HG02938 (cell line): Measurements from ENCODE around the gene ZNFX1.

Source experiments
- ATAC-seq: cut with Tn5 transposase; IDR thresholded peaks from one replicate; pipeline ENCODE4 v1.9.1; 2021; ENCODE audit warnings: mild to moderate bottlenecking, moderate library complexity; ENCODE audit not compliant: unreplicated experiment

Gene ZNFX1

DNA sequence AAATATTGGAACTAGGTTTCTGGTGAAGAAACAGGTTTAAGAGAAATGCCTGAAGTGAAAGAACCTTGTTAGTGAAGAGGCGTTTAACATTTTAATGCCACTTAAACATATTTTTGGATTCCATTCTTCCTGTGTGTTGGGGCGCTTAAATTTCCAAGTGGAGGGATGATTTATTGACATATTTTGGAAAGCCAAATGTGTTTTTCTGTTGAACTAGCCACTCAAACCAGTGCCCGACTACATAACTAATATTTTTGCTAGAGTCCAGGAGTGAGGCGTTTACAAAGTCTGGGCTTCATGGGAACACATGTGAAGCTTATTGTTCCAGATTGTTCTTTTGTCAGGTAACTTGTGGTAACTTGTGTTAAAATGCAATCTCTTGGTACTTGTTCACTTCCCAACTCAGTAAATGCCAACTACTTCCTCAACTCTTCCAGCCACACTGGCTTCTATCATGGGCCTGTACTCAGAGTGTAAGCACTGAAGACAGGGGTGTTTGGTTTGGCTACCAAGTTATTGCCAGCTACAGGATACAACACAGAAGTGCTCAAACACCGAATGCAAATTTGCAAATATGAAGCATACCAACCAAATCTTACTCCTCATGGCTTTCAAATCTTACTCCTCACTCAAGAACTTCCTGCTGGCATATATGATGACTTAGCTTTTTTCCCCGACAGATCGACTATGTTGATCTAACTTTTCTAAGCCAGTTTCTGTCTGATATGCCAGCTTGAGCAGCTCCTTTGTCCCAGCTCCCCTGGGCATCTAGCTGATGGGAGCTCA is 2.0 kb upstream of the ZNFX1 start:
- no peak for ATAC-seq

GRCh38 chr20:49278818-49279676 is 1.2 kb upstream of the ZNFX1 start:
- no peak for ATAC-seq

GRCh38 chr20:49277786-49278035 is 146 bp downstream of the ZNFX1 start:
- ATAC-seq, result no peak

DNA sequence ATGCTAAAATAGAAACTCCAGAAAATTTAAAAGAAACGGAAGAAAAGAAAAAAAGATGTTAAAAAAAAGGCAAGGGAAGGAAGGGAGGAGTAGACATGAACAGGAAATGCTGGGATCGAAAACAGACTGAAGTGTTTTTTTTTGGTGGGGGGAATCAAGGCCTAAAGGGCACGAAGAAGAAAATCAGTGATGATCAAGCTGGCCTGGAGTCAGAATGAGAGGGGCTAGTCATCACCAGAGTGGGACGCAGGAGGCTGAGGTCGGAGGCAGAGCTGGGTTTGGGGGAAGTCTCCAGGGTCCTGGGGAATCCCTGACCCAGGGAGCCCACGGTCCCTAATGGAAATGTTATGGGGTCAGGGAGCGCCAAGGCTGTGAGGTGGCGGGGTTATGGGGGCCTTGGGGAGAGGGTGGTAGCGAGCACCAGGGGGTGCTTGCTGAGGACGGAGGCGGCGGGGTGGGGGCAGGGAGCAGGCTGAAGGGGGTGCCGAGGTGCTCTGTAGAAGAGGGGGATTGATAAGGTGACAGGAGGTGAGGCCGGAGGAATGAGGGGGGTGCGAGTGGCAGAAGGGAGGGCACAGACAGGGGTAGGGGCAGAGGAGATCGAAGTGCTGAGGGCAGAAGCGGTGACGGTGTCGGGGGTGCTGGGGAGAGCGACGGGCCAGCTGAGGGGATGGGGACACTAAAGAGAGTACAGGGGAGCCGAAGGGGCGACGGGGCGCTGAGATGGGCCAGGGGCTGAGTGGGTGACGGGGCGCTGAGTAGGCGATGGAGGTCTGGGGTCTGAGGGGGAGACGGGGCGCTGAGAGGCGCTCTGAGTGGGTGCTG is 684 bp downstream of the ZNFX1 start:
- no peak for ATAC-seq

- ATAC-seq, result no peak
Observed at GRCh38 chr20:49276161-49276960, 1.5 kb downstream of the ZNFX1 start.

DNA sequence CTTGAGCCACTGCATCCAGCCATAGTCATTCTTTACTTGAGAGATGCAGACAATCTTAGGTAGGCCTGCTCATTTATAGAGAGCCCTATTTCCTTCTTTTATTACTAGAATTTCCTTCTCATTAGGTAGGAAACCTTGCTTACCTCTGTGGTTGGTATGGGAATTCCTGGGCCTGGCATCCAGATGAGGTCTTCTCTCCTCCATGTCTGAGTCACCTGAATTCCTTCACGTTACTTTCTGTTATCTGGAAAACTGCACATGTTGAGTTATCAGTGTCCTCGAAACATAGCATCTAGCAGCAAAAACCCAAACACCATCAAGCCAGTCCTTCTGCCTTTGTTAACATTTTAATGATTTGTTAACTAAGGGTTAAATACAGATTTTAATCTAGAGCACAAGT is 2.2 kb downstream of the ZNFX1 start:
- no peak for ATAC-seq

DNA sequence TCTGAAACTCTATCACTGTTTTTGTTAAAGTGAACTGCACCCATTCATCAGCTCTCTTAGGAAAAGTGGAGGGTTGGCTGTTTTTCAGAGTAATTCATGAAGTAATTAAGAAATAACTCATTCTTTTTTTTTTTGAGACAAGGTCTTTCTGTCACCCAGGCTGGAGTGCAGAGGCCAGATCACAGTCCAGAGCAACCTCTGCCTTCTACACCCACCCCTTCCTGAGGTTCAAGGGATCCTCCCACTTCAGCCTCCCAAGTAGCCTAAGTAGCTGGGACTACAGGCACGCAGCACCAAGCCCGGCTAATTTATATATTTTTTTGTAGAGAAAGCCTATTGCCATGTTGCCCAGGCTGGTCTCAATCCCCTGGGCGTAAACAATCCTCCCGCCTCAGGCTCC is 2.6 kb downstream of the ZNFX1 start:
- ATAC-seq, result no peak

DNA sequence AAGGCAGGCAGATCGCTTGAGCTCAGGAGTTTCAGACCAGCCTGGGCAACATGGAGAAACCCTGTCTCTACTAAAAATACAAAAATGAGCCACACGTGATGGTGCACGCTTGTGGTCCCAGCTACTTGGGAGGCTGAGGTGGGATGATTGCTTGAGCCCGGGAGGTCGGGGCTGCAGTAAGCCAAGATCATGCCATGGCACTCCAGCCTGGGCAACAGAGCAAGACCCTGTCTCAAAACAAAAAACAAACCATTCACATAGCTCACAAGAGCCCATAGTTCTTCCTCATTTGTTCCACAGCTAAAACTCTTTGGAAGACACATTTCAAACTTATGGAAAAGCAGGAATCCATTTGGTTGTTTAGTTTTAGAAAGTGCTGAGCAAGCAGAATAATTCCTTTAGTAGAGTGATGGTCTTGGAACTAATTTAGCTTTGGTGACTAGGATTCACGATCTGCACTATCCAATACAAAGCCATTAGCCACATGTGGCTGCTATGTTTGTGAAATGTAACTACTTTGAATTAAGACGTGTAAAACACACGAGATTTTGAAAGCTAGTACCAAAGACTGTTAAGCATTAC is 4.1 kb downstream of the ZNFX1 start:
- ATAC-seq, result no peak

DNA sequence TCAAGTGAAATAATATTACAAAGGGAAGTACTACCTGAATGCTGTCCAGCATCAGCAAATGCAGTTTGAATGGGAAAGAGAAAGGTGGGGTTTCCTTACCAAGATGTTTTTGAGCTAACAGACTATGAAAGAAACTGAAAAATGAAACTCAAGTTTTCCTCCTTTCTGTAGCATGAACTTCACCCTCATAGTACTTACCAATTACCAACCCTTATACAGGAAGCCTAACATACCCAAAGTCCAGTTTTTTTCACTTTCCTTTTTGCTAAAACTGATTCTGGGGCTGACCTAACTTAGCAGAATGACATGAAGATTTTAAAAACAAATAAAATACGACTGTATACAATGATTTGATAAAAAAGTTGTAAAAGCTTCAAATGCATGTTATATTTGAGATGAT is 5.2 kb downstream of the ZNFX1 start:
- no peak for ATAC-seq

DNA sequence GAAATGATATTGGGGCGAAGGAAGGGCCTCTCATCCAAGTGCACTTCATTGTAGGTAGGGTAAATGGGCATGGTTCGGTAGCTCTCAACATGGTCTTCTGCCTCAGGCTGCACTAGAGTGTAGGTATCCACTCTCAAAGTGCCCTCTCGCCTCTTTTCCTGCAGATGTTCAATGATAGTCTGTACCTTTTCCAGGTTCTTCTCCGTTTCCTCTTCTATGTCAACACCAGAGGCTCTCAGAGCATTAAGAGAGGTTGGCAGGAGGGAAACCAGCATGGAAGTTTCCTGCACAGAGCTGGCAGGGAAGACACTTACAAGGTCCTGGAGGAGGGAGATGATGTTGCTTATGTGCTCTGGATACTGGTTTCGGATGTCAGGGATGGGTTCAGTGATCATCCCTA is 7.1 kb downstream of the ZNFX1 start:
- ATAC-seq, result no peak

DNA sequence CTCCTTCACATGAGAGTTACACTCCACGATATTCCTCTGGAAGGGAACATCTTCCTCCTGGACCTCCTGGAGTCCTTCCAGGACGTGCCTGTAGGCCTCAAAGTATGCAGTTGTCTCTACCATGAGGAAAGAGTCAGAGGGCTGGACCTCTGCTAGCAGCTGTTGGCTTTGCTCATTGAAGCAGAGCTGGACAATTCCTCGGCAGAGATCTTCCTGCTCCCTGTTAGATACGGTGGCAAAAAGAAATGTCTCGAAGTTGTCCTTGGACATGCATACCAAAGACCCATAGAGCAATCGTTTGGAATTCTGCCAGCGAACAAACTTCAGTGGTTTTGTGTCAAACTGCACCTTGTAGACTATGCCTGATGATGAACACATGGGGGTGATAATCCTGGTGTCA is 7.7 kb downstream of the ZNFX1 start:
- ATAC-seq, result no peak

- ATAC-seq, result no peak
Observed at GRCh38 chr20:49268600-49269365, 9.1 kb downstream of the ZNFX1 start.

- ATAC-seq, result peak; percentile 46
Observed at GRCh38 chr20:49267327-49267726, 10.5 kb downstream of the ZNFX1 start.

GRCh38 chr20:49262444-49262843 is 15.4 kb downstream of the ZNFX1 start:
- no peak for ATAC-seq

DNA sequence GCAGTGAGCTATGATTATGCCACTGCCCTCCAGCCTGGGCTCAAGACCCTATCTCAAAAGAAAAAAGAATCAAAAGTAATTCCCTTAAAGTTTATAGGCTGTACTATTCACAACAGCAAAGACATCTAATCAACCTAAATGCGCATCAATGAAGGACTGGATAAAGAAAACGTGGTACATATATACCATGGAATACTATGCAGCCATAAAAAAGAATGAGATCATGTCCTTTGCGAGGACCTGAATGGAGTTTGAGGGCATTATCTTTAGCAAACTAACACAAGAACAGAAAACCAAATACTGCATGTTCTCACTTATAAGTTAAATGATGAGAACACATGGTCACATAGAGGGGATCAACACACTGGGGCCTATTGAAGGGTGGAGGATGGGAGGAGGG is 16.7 kb downstream of the ZNFX1 start:
- no peak for ATAC-seq

DNA sequence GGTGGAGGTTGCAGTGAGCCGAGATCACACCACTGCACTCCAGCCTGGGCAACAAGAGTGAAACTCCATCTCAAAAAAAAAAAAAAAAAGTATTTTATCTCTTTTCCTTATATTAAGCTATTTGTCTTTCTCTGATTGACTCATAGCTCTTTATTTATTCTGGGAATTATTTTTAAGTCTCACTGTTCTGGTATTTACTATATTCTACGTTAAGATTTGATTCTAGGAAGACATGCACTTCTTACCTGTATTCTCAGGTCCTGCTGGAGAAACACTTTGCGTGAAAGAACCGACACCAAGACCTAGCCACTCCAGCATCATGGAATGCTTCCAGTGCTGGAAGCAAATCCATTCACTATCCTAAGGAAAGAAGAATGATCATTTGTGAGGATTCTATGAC is 17.6 kb downstream of the ZNFX1 start:
- ATAC-seq, result no peak

DNA sequence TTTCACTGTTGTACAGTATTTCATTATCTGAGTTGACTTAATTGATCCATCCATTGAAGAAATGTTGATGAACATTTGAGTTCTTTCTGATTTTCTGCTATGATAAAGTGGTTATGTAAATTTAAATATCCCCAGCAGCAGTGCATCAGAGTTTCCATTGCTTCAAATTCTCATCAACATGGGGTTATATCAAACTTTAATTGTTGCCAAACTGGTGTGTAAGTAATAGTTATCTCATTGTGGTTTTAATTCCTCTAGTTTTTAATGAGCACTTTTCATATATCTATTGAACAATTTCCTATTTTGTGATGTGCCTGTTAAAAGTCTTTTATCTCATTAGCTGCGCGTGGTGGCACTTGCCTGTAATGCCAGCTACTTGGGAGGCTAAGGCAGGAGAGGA is 18.1 kb downstream of the ZNFX1 start:
- ATAC-seq, result no peak

DNA sequence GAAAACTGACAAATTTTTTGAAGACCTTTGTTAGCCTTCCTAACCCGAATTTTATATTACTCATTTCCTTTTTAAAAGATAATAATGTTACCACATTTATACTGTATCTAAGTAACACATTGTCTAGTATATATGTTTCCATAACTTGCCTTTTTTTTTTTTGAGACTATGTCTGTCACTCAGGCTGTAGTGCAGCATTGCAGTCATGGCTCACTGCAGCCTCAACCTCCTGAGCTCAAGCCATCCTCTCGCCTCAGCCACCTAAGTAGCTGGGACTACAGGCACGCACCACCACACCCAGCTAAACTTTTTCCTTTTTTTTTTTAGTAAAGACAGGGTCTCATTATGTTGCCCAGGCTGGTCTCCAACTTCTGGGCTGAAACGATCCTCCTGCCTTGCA is 18.6 kb downstream of the ZNFX1 start:
- no peak for ATAC-seq

DNA sequence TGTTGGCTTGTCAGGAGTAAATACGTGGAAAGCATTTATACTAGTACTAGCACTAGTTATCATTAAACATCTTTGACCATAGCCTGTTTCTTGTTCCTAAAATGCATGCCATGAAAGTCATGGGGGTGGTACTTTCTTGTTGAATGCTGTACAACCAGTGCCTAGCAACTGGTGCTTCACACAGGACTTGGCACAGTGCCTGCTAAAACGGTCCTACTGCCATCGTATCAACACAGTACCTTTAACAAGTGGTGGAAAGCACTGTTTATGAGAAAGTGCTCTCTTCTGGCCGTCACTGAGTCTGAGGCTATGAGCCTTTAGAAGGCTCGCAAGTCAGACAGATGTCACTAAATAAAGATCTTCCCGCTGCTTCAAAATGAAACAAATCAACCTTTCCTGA is 21.6 kb downstream of the ZNFX1 start:
- ATAC-seq, result no peak
